CD4-positive, alpha-beta T cell treated with Interleukin-6 for 4 hours (primary cell): ENCODE data around the gene NDUFB3.

ENCODE experiments used
- DNase-seq: peaks from one replicate; pipeline ENCODE4 v3.0.0-alpha.2; 2020; ENCODE audit warnings: mixed read lengths

The NDUFB3 gene

DNA sequence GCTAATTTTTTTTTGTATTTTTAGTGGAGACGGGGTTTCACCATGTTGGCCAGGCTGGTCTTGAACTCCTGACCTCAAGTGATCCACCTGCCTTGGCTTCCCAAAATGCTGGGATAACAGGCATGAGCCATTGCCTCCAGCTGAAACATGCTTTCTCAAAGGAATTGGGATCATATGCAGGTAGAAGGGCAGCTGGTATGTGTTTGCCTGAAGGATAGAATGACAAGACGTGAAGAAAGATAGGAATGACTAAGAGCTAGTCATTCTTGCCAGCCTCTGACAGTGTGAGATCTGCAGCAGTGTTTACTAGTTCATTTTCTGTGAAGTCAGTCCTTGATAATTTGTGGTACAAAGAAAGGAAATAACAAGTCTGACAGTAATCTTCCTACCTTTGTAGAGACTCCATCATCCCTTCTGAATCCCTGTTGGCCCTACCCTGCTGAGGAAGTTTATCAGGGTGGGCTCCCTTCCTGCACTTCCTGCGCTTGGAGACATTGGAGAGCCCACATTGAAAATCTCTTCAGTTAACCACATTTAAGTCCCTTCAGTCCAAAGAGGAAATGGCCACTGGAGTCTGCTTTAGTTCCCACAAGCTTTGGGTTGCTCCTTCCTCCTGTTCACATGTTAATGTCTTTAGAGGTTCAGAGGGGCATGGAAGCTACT is 58.9 kb downstream of the NDUFB3 start:
- peak; percentile 60 for DNase-seq

- no peak for DNase-seq
These were observed 60.7 kb downstream of the NDUFB3 start for GRCh38 chr2:201132518-201132917.
